ENCODE results near the gene TSPAN32. TPM values are rescaled to one million over a fixed set of nuclear protein-coding genes. Genes with fewer than 3 reads are reported as not detected.
A peak's percentile ranks its signal among the peaks of the same experiment; 100 is the strongest.
"Not testable (repeated sequence)": the region's sequence is repeated elsewhere in the genome, so short reads cannot be mapped to it uniquely, and the experiment has no call there.

TSPAN32 gene
- total and polyA plus RNA-seq, 3 experiments from 2014 or later, result 6.6 to 68.5 (median 7.4) TPM

GRCh38 chr11:2275334-2276279 lies 26.2 kb upstream of the TSPAN32 start:
- Histone ChIP-seq H3K27ac (ENCODE audit: low read depth, low read length) (no peak overlapping the region), H3K9me3 (ENCODE audit: low read length) (no peaks in the 10 kb centered on the region), H3K4me3 (ENCODE audit: low read length) (no peak overlapping the region), H3K36me3 (ENCODE audit: insufficient read depth, low read length) (no peaks in the 10 kb centered on the region), H3K4me1 (ENCODE audit: insufficient read depth, low read length) (no peaks in the 10 kb centered on the region), H3K27me3 (ENCODE audit: insufficient read depth, low read length, poor library complexity, severe bottlenecking) (peaks cover 4% of the 10 kb centered on the region)
- H3K4me3 Mint-ChIP-seq, result no peak overlapping the region
- ChIA-PET POLR2A (no interaction called here), CTCF (interaction anchor here (0.7 to 2.2 kb wide), 2 partner anchors 24 to 30 kb away, joined by 3 to 10 read pairs; no protein-coding TSS in a partner anchor)
- peaks cover 12 to 37% of the 10 kb centered on the region in 2 donors for H3K27me3 Mint-ChIP-seq
- no peak for DNase-seq
- peaks cover 1 to 8% (median 6%) of the 10 kb centered on the region in 3 donors for H3K4me1 Mint-ChIP-seq
- H3K9me3 Mint-ChIP-seq, result peaks cover 5 to 20% (median 19%) of the 10 kb centered on the region in 5 donors
- peaks cover 0 to 23% (median 1%) of the 10 kb centered on the region in 3 donors for H3K36me3 Mint-ChIP-seq
- peak overlapping the region in 1 of 8 donors; percentile 89 for H3K27ac Mint-ChIP-seq

DNA sequence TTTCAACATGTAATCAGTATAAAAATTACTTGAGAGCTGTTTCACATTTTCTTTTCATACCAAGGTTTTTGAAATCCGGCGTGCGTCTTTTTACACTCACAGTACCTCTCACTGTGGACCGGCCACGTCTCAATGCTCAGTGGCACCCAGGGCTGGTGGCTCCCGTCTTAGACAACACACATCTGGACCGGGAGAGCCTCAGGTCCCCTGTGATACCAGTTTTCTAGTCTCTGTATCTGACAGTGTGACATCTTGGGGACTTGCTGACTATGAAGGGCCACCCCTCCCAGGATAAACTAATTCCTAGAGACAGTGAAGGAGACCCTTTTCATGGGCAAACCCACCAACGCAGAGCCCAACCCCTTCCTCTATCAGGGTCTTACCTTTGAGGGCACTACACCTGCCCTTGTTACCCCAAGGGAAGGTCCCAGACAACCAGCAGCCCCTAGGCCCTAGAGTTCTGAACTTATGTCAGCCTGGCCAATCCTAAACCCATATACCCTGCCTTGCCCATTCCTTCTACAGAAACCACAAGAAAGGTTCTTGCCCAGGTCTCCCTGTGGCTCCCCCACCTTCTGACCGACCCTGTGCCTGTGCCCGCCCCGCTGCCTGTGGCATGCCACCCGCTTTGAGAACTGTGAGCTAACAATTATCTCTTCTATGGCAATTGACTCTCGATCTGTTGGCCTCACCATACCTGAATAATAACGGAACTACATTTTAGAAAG lies 25.4 kb upstream of the TSPAN32 start:
- H3K4me1 Mint-ChIP-seq, result peaks cover 0 to 7% (median 6%) of the 10 kb centered on the region in 3 donors
- ChIA-PET POLR2A (no interaction called here), CTCF (interaction anchor here (2.2 kb wide), 1 partner anchor 29 kb away, joined by 10 read pairs; no protein-coding TSS in a partner anchor)
- no peak overlapping the region for H3K4me3 Mint-ChIP-seq
- H3K27ac Mint-ChIP-seq, result no peak overlapping the region
- Histone ChIP-seq H3K36me3 (ENCODE audit: insufficient read depth, low read length) (no peaks in the 10 kb centered on the region), H3K4me1 (ENCODE audit: insufficient read depth, low read length) (no peaks in the 10 kb centered on the region), H3K4me3 (ENCODE audit: low read length) (no peak overlapping the region), H3K27me3 (ENCODE audit: insufficient read depth, low read length, poor library complexity, severe bottlenecking) (peaks cover 3% of the 10 kb centered on the region), H3K27ac (ENCODE audit: low read depth, low read length) (no peak overlapping the region), H3K9me3 (ENCODE audit: low read length) (peaks cover 1% of the 10 kb centered on the region)
- H3K9me3 Mint-ChIP-seq, result peaks cover 5 to 24% (median 19%) of the 10 kb centered on the region in 5 donors
- peaks cover 12 to 36% of the 10 kb centered on the region in 2 donors for H3K27me3 Mint-ChIP-seq
- DNase-seq, result no peak
- peaks cover 0 to 24% (median 1%) of the 10 kb centered on the region in 3 donors for H3K36me3 Mint-ChIP-seq

DNA sequence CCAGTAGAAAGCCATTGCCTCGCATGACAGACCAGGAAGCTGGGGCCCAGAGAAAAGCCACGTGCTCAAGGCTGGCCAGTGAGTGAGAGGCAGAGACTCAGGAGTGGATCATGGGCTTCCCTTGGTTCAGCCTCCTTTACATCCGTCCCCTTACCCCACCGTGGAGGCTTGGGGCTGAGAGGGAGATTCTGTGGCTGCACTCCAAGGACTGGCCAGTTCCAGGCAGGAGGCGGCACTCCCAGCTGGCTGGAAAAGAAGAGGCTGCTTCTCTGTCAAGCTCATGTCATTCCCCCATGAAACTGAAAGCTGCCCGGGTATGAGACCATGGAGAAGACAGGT lies 24.8 kb upstream of the TSPAN32 start:
- H3K4me3 ChIP-seq (ENCODE audit: low read length), result no peak overlapping the region
- peaks cover 4% of the 10 kb centered on the region for H3K9me3 ChIP-seq (ENCODE audit: low read length)
- POLR2A ChIA-PET, result no interaction called here
- Mint-ChIP-seq H3K27me3 (peaks cover 12 to 32% of the 10 kb centered on the region in 2 donors), H3K4me1 (peaks cover 0 to 3% (median 3%) of the 10 kb centered on the region in 3 donors), H3K4me3 (no peak overlapping the region), H3K9me3 (peaks cover 6 to 27% (median 21%) of the 10 kb centered on the region in 5 donors), H3K27ac (no peak overlapping the region), H3K36me3 (peaks cover 0 to 27% (median 1%) of the 10 kb centered on the region in 3 donors)
- H3K36me3 ChIP-seq (ENCODE audit: insufficient read depth, low read length), result no peaks in the 10 kb centered on the region
- H3K27me3 ChIP-seq (ENCODE audit: insufficient read depth, low read length, poor library complexity, severe bottlenecking), result no peaks in the 10 kb centered on the region
- H3K27ac ChIP-seq (ENCODE audit: low read depth, low read length), result no peak overlapping the region
- CTCF ChIA-PET, result interaction anchor here (2.2 kb wide), 1 partner anchor 29 kb away, joined by 10 read pairs; no protein-coding TSS in a partner anchor
- no peak for DNase-seq
- H3K4me1 ChIP-seq (ENCODE audit: insufficient read depth, low read length), result no peaks in the 10 kb centered on the region

DNA sequence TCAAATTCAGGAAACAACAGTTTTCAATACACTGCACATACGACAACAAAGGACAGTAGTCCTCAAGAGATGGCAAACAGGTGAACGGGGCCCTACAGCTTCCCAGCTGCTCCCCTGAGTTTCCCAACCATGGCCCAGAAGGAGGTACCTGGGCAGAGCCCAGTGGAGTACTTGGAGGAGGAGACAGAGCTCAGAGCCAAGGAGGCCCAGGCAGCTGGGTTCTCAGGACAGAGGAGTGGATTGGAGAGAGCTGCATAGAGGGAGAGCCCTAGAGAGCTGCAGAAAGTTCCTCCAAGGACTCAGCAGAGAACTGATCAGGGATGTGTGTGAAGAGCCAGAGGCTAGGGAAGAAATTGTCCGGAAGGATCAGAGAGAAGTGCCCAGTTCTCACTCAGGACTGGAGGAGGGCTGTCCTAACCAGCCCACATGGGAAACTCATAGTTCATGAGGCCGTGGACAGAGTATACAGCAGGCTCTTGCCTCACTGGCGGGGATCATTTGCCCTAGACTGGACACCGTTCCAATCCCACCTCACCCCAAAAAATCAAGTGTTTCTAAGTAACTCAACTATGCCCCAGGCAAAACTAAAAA lies 23.8 kb upstream of the TSPAN32 start:
- no peak for DNase-seq
- peaks cover 1 to 27% (median 2%) of the 10 kb centered on the region in 3 donors for H3K36me3 Mint-ChIP-seq
- H3K27me3 ChIP-seq (ENCODE audit: insufficient read depth, low read length, poor library complexity, severe bottlenecking), result no peaks in the 10 kb centered on the region
- peaks cover 12 to 23% of the 10 kb centered on the region in 2 donors for H3K27me3 Mint-ChIP-seq
- H3K36me3 ChIP-seq (ENCODE audit: insufficient read depth, low read length), result no peaks in the 10 kb centered on the region
- ChIA-PET POLR2A (no interaction called here), CTCF (interaction anchor here (1.5 kb wide), 1 partner anchor 83 kb away, joined by 3 read pairs; no protein-coding TSS in a partner anchor)
- H3K9me3 ChIP-seq (ENCODE audit: low read length), result peaks cover 4% of the 10 kb centered on the region
- no peaks in the 10 kb centered on the region for H3K4me1 ChIP-seq (ENCODE audit: insufficient read depth, low read length)
- no peak overlapping the region for H3K4me3 ChIP-seq (ENCODE audit: low read length)
- H3K27ac ChIP-seq (ENCODE audit: low read depth, low read length), result no peak overlapping the region
- H3K4me1 Mint-ChIP-seq, result peaks cover 0 to 3% (median 0%) of the 10 kb centered on the region in 3 donors
- peaks cover 17 to 37% (median 29%) of the 10 kb centered on the region in 5 donors for H3K9me3 Mint-ChIP-seq
- H3K27ac Mint-ChIP-seq, result no peak overlapping the region
- H3K4me3 Mint-ChIP-seq, result no peak overlapping the region

GRCh38 chr11:2280208-2280607 lies 21.6 kb upstream of the TSPAN32 start:
- peaks cover 0 to 3% (median 0%) of the 10 kb centered on the region in 3 donors for H3K4me1 Mint-ChIP-seq
- Histone ChIP-seq H3K27ac (ENCODE audit: low read depth, low read length) (no peak overlapping the region), H3K9me3 (ENCODE audit: low read length) (peaks cover 4% of the 10 kb centered on the region), H3K4me1 (ENCODE audit: insufficient read depth, low read length) (no peaks in the 10 kb centered on the region), H3K4me3 (ENCODE audit: low read length) (no peak overlapping the region), H3K27me3 (ENCODE audit: insufficient read depth, low read length, poor library complexity, severe bottlenecking) (no peaks in the 10 kb centered on the region), H3K36me3 (ENCODE audit: insufficient read depth, low read length) (no peaks in the 10 kb centered on the region)
- H3K27me3 Mint-ChIP-seq, result peaks cover 6 to 16% of the 10 kb centered on the region in 2 donors
- ChIA-PET POLR2A (interaction anchor here (0.7 kb wide), 1 partner anchor 86 kb away, joined by 4 read pairs; no protein-coding TSS in a partner anchor), CTCF (no interaction called here)
- peaks cover 2 to 38% (median 3%) of the 10 kb centered on the region in 3 donors for H3K36me3 Mint-ChIP-seq
- no peak for DNase-seq
- H3K9me3 Mint-ChIP-seq, result peaks cover 21 to 39% (median 34%) of the 10 kb centered on the region in 5 donors
- H3K27ac Mint-ChIP-seq, result no peak overlapping the region
- no peak overlapping the region for H3K4me3 Mint-ChIP-seq

- POLR2A ChIA-PET; H3K27ac ChIP-seq (ENCODE audit: low read depth, low read length); H3K36me3 ChIP-seq (ENCODE audit: insufficient read depth, low read length); CTCF ChIA-PET; H3K9me3 ChIP-seq (ENCODE audit: low read length); H3K27ac Mint-ChIP-seq; DNase-seq; H3K4me3 Mint-ChIP-seq; H3K4me3 ChIP-seq (ENCODE audit: low read length); H3K4me1 ChIP-seq (ENCODE audit: insufficient read depth, low read length); H3K27me3 ChIP-seq (ENCODE audit: insufficient read depth, low read length, poor library complexity, severe bottlenecking): not testable (repeated sequence)
- Mint-ChIP-seq H3K9me3 (peaks cover 12 to 19% (median 17%) of the 10 kb centered on the region in 5 donors), H3K27me3 (peaks cover 4 to 13% of the 10 kb centered on the region in 2 donors), H3K36me3 (peaks cover 4 to 15% (median 6%) of the 10 kb centered on the region in 3 donors), H3K4me1 (peaks cover 4 to 15% (median 10%) of the 10 kb centered on the region in 3 donors)
Observed at GRCh38 chr11:2286350-2286749, 15.5 kb upstream of the TSPAN32 start.

DNA sequence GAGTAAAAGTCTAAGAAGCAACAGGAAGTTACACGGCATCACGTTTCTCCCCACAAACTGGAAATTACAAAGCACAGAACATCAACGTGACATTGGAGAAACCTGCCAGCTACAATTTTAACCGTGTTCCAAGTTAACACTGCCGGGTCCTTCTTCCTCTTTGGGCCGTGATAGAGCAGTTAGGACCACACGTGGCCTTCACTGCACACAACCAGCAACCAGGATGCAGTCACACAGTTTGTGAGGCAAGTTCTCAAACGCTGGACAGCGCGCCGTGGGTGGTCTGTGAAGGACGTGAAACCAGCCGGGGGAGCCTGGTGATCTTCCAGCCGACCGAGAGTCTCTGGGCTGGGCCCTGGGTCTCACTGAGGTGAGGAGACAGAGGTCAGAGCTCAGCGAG lies 14.7 kb upstream of the TSPAN32 start:
- H3K4me1 ChIP-seq (ENCODE audit: insufficient read depth, low read length), result peaks cover 3% of the 10 kb centered on the region
- peaks cover 8 to 14% (median 12%) of the 10 kb centered on the region in 5 donors for H3K9me3 Mint-ChIP-seq
- no peak for DNase-seq
- H3K4me1 Mint-ChIP-seq, result peaks cover 4 to 15% (median 10%) of the 10 kb centered on the region in 3 donors
- peaks cover 4 to 11% (median 6%) of the 10 kb centered on the region in 3 donors for H3K36me3 Mint-ChIP-seq
- peak overlapping the region in 1 of 7 donors; percentile 27 for H3K4me3 Mint-ChIP-seq
- no peak overlapping the region for H3K27ac Mint-ChIP-seq
- no peaks in the 10 kb centered on the region for H3K9me3 ChIP-seq (ENCODE audit: low read length)
- H3K27me3 Mint-ChIP-seq, result peaks cover 4 to 13% of the 10 kb centered on the region in 2 donors
- no peaks in the 10 kb centered on the region for H3K36me3 ChIP-seq (ENCODE audit: insufficient read depth, low read length)
- CTCF ChIA-PET, result interaction anchor here (1.0 kb wide), 1 partner anchor 19 kb away, joined by 4 read pairs; no protein-coding TSS in a partner anchor
- H3K4me3 ChIP-seq (ENCODE audit: low read length), result no peak overlapping the region
- POLR2A ChIA-PET, result no interaction called here
- H3K27ac ChIP-seq (ENCODE audit: low read depth, low read length), result no peak overlapping the region
- no peaks in the 10 kb centered on the region for H3K27me3 ChIP-seq (ENCODE audit: insufficient read depth, low read length, poor library complexity, severe bottlenecking)
